ENCODE data around the gene PCDHB7. TPM values are rescaled to one million over a fixed set of nuclear protein-coding genes. Genes with fewer than 3 reads are reported as not detected.
"Not testable (repeated sequence)": the region's sequence is repeated elsewhere in the genome, so short reads cannot be mapped to it uniquely, and the experiment has no call there.

The PCDHB7 gene
- total RNA-seq, 1 donor from 2014 or later: 2.4 TPM

DNA sequence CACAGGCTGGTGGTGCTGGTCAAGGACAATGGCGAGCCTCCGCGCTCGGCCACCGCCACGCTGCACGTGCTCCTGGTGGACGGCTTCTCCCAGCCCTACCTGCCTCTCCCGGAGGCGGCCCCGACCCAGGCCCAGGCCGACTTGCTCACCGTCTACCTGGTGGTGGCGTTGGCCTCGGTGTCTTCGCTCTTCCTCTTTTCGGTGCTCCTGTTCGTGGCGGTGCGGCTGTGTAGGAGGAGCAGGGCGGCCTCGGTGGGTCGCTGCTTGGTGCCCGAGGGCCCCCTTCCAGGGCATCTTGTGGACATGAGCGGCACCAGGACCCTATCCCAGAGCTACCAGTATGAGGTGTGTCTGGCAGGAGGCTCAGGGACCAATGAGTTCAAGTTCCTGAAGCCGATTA is 43.6 kb downstream of the PCDHB7 start:
- not testable (repeated sequence) for DNase-seq (ENCODE audit: extremely low read depth, low read depth, low spot score)

DNA sequence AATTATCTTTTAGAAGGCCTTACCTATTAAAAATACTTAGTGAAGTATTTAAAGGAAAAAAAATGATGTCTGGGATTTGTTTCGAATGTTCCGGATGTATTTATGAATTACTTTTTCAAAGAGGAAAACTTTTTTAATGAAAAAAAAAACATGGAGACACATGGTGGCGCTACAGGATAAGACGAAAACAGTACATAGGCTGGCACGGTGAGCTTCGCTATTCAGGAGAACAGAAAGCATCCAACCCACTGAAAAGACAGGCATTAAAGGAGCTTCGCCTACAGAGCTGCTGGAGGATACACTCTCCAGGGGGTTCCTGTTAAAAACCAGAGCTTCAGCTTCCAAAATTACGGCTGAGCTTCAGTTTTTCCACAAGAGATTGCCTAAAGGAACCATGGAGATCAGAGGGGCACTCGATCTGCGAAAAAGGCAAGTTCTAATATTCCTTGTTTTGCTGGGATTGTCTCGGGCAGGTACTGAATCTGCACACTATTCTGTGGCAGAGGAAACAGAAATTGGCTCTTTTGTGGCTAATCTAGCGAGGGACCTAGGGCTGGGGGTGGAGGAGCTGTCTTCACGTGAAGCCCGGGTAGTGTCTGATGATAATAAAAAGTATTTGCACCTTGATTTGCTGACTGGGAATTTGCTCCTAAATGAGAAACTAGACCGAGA is 50.8 kb downstream of the PCDHB7 start, which contains the start of gene PCDHB14:
TSS of gene PCDHB14 (plus strand) at position 232 of the 672 bp plus-strand sequence. CDS start at position 395, 163 bp downstream.
- no peak for DNase-seq (ENCODE audit: extremely low read depth, low read depth, low spot score)

DNA sequence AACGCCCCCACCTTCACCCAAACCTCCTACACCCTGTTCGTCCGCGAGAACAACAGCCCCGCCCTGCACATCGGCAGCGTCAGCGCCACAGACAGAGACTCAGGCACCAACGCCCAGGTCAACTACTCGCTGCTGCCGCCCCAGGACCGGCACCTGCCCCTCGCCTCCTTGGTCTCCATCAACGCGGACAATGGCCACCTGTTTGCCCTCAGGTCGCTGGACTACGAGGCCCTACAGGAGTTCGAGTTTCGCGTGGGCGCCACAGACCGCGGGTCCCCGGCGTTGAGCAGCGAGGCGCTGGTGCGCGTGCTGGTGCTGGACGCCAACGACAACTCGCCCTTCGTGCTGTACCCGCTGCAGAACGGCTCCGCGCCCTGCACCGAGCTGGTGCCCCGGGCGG is 52.4 kb downstream of the PCDHB7 start:
- not testable (repeated sequence) for DNase-seq (ENCODE audit: extremely low read depth, low read depth, low spot score)

DNA sequence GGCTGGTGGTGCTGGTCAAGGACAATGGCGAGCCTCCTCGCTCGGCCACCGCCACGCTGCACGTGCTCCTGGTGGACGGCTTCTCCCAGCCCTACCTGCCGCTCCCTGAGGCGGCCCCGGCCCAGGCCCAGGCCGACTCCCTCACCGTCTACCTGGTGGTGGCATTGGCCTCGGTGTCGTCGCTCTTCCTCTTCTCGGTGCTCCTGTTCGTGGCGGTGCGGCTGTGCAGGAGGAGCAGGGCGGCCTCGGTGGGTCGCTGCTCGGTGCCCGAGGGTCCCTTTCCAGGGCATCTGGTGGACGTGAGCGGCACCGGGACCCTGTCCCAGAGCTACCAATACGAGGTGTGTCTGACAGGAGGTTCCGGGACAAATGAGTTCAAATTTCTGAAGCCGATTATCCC is 53.0 kb downstream of the PCDHB7 start:
- DNase-seq (ENCODE audit: extremely low read depth, low read depth, low spot score): not testable (repeated sequence)

Other genes starting within 250 kb of the PCDHB7 start
- 0.06 TPM in 1 of 2 replicates, not detected in the other for gene PCDHAC1, start 246.3 kb upstream of the PCDHB7 start, total RNA-seq
- not detected in 2 replicates for gene PCDHAC2, start 206.2 kb upstream of the PCDHB7 start, total RNA-seq
- not detected in 2 replicates for gene PCDHB1, start 121.3 kb upstream of the PCDHB7 start, total RNA-seq
- 0.12 and 0.15 TPM in 2 replicates for gene PCDHB2, start 78.0 kb upstream of the PCDHB7 start, total RNA-seq
- 0.23 and 0.58 TPM in 2 replicates for gene PCDHB3, start 72.2 kb upstream of the PCDHB7 start, total RNA-seq
- 0.10 and 0.53 TPM in 2 replicates for gene PCDHB4, start 50.8 kb upstream of the PCDHB7 start, total RNA-seq
- gene PCDHB5, start 37.4 kb upstream of the PCDHB7 start, total RNA-seq: 2.5 and 4.1 TPM in 2 replicates
- gene PCDHB6, start 22.6 kb upstream of the PCDHB7 start, total RNA-seq: 0.05 and 0.06 TPM in 2 replicates
- 0.34 and 0.88 TPM in 2 replicates for gene PCDHB8, start 5.1 kb downstream of the PCDHB7 start, total RNA-seq
- gene PCDHB16, start 9.7 kb downstream of the PCDHB7 start, total RNA-seq: 0.05 and 1.1 TPM in 2 replicates
- 0.15 and 0.41 TPM in 2 replicates for gene PCDHB9, start 14.5 kb downstream of the PCDHB7 start, total RNA-seq
- gene PCDHB10, start 19.7 kb downstream of the PCDHB7 start, total RNA-seq: 1.1 and 1.3 TPM in 2 replicates
- gene PCDHB11, start 27.0 kb downstream of the PCDHB7 start, total RNA-seq: 0.58 and 1.5 TPM in 2 replicates
- 0.19 and 0.58 TPM in 2 replicates for gene PCDHB12, start 36.1 kb downstream of the PCDHB7 start, total RNA-seq
- gene PCDHB13, start 41.3 kb downstream of the PCDHB7 start, total RNA-seq: 1.8 and 3.0 TPM in 2 replicates
- 1.6 and 6.7 TPM in 2 replicates for gene PCDHB14, start 50.7 kb downstream of the PCDHB7 start, total RNA-seq
- gene PCDHB15, start 72.8 kb downstream of the PCDHB7 start, total RNA-seq: 0.97 and 1.7 TPM in 2 replicates
- gene SLC25A2, start 131.4 kb downstream of the PCDHB7 start, total RNA-seq: 0.76 TPM in 1 of 2 replicates, not detected in the other
- 51.0 and 52.6 TPM in 2 replicates for gene TAF7, start 148.1 kb downstream of the PCDHB7 start, total RNA-seq
- gene PCDHGA1, start 157.9 kb downstream of the PCDHB7 start, total RNA-seq: 0.39 and 1.2 TPM in 2 replicates
- 2.6 and 4.1 TPM in 2 replicates for gene PCDHGA2, start 166.1 kb downstream of the PCDHB7 start, total RNA-seq
- 1.6 and 4.0 TPM in 2 replicates for gene PCDHGA3, start 171.2 kb downstream of the PCDHB7 start, total RNA-seq
- gene PCDHGB1, start 177.5 kb downstream of the PCDHB7 start, total RNA-seq: 0.82 and 2.3 TPM in 2 replicates
- gene PCDHGA4, start 182.4 kb downstream of the PCDHB7 start, total RNA-seq: 5.7 and 9.2 TPM in 2 replicates
- 3.8 and 4.7 TPM in 2 replicates for gene PCDHGB2, start 187.3 kb downstream of the PCDHB7 start, total RNA-seq
- gene PCDHGA5, start 191.5 kb downstream of the PCDHB7 start, total RNA-seq: 0.82 and 2.1 TPM in 2 replicates
- gene PCDHGB3, start 197.6 kb downstream of the PCDHB7 start, total RNA-seq: 2.6 and 5.5 TPM in 2 replicates
- 4.5 and 6.6 TPM in 2 replicates for gene PCDHGA6, start 201.2 kb downstream of the PCDHB7 start, total RNA-seq
- 3.6 and 5.3 TPM in 2 replicates for gene PCDHGA7, start 210.1 kb downstream of the PCDHB7 start, total RNA-seq
- 11.1 and 19.5 TPM in 2 replicates for gene PCDHGB4, start 215.1 kb downstream of the PCDHB7 start, total RNA-seq
- 0.92 and 2.3 TPM in 2 replicates for gene PCDHGA8, start 220.0 kb downstream of the PCDHB7 start, total RNA-seq
- 17.5 and 27.2 TPM in 2 replicates for gene PCDHGB5, start 225.3 kb downstream of the PCDHB7 start, total RNA-seq
- 3.3 and 4.5 TPM in 2 replicates for gene PCDHGA9, start 230.1 kb downstream of the PCDHB7 start, total RNA-seq
- gene PCDHGB6, start 235.4 kb downstream of the PCDHB7 start, total RNA-seq: 1.8 and 6.2 TPM in 2 replicates
- 4.0 and 12.4 TPM in 2 replicates for gene PCDHGA10, start 240.3 kb downstream of the PCDHB7 start, total RNA-seq
- gene PCDHGB7, start 245.0 kb downstream of the PCDHB7 start, total RNA-seq: 14.1 and 23.4 TPM in 2 replicates
- 12.3 and 17.5 TPM in 2 replicates for gene PCDHGA11, start 248.4 kb downstream of the PCDHB7 start, total RNA-seq